ENCODE results near the gene TRIM59. TPM values are rescaled to one million over a fixed set of nuclear protein-coding genes. Genes with fewer than 3 reads are reported as not detected.
"Not testable (repeated sequence)": the region's sequence is repeated elsewhere in the genome, so short reads cannot be mapped to it uniquely, and the experiment has no call there.

The TRIM59 gene
- total and polyA plus RNA-seq, 4 donors: 1.1 to 12.5 (median 3.1) TPM

DNA sequence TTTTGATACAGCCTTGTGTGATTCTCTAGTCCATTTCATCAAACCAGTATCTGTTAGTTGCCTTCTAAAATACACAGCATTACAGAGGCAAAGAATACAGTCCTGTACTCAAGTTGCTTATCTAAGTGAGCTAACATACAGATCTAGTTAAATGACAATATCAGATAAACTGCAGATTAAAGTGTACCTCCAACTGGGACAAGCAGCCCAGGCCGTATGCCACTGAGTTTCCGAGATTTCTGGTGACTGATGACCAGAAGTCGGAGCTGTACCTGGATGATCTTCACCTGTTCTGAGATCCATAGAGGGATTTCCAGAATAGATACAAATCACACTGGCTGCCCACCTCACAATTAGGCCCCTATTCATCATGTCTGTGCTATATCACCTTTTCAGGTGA, 6.3 kb upstream of the TRIM59 start:
- Histone ChIP-seq H3K27ac (ENCODE audit: low read depth in 1 of 2, low read length in 1 of 2) (no peak overlapping the region), H3K36me3 (ENCODE audit: control insufficient read depth in 4 of 4, insufficient read depth in 4 of 4, low read length in 4 of 4) (no peaks in the 10 kb centered on the region), H3K9me3 (ENCODE audit: control insufficient read depth in 4 of 4, insufficient read depth in 3 of 4, low read length in 3 of 4) (peaks cover 0 to 2% (median under 1%) of the 10 kb centered on the region in 4 donors), H3K4me1 (ENCODE audit: control insufficient read depth in 5 of 5, insufficient read depth in 5 of 5, low read length in 5 of 5) (peaks cover 0 to 2% (median 0%) of the 10 kb centered on the region in 5 donors), H3K9ac (ENCODE audit: insufficient read depth in 1 of 2, low read length in 2 of 2) (no peak overlapping the region), H3K4me3 (no peak overlapping the region), H3K27me3 (ENCODE audit: control insufficient read depth in 3 of 3, insufficient read depth in 3 of 3, low read length in 2 of 3) (no peaks in the 10 kb centered on the region)
- DNase-seq: no peak
- WGBS, 2 donors: 90% methylated on average over 3 of the region's 3 CpGs
- ATAC-seq (ENCODE audit: insufficient read depth, low FRiP score): no peak
- TF ChIP-seq, protein P1, sequence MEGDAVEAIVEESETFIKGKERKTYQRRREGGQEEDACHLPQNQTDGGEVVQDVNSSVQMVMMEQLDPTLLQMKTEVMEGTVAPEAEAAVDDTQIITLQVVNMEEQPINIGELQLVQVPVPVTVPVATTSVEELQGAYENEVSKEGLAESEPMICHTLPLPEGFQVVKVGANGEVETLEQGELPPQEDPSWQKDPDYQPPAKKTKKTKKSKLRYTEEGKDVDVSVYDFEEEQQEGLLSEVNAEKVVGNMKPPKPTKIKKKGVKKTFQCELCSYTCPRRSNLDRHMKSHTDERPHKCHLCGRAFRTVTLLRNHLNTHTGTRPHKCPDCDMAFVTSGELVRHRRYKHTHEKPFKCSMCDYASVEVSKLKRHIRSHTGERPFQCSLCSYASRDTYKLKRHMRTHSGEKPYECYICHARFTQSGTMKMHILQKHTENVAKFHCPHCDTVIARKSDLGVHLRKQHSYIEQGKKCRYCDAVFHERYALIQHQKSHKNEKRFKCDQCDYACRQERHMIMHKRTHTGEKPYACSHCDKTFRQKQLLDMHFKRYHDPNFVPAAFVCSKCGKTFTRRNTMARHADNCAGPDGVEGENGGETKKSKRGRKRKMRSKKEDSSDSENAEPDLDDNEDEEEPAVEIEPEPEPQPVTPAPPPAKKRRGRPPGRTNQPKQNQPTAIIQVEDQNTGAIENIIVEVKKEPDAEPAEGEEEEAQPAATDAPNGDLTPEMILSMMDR (IDR thresholded peaks at IDR 0.05; ENCODE audit: control extremely low read depth, extremely low read depth): no peak

DNA sequence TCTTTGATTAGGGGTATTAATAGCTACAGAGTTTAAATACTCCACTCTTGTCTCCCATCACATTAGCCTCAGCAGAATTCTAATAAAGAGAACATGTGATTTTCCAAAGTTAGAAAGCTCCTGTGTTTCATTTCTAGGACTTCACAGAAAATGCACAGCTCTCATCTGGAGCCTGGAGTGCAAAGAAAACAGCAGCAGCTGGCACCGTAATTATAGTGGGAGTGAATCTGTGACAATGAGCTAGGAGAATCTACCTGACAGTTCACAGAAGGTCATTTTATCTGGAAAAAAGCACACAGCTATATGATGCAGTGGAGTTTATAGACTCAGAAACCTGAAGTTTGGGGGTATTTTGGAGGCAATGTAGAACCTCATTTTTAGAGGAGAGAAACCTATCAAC, 5.4 kb upstream of the TRIM59 start:
- TF ChIP-seq, protein P1 (IDR thresholded peaks at IDR 0.05; ENCODE audit: control extremely low read depth, extremely low read depth): no peak
- Histone ChIP-seq H3K27ac (ENCODE audit: low read depth in 1 of 2, low read length in 1 of 2) (no peak overlapping the region), H3K36me3 (ENCODE audit: control insufficient read depth in 4 of 4, insufficient read depth in 4 of 4, low read length in 4 of 4) (no peaks in the 10 kb centered on the region), H3K9me3 (ENCODE audit: control insufficient read depth in 4 of 4, insufficient read depth in 3 of 4, low read length in 3 of 4) (peaks cover 0 to 4% (median under 1%) of the 10 kb centered on the region in 4 donors), H3K27me3 (ENCODE audit: control insufficient read depth in 3 of 3, insufficient read depth in 3 of 3, low read length in 2 of 3) (no peaks in the 10 kb centered on the region), H3K4me3 (no peak overlapping the region), H3K9ac (ENCODE audit: insufficient read depth in 1 of 2, low read length in 2 of 2) (no peak overlapping the region), H3K4me1 (ENCODE audit: control insufficient read depth in 5 of 5, insufficient read depth in 5 of 5, low read length in 5 of 5) (peaks cover 0 to 5% (median 1%) of the 10 kb centered on the region in 5 donors)
- ATAC-seq (ENCODE audit: insufficient read depth, low FRiP score): no peak
- DNase-seq: no peak
- 68 to 83% methylated on average over 1 of the region's 1 CpG for whole genome bisulfite sequencing, 2 donors

DNA sequence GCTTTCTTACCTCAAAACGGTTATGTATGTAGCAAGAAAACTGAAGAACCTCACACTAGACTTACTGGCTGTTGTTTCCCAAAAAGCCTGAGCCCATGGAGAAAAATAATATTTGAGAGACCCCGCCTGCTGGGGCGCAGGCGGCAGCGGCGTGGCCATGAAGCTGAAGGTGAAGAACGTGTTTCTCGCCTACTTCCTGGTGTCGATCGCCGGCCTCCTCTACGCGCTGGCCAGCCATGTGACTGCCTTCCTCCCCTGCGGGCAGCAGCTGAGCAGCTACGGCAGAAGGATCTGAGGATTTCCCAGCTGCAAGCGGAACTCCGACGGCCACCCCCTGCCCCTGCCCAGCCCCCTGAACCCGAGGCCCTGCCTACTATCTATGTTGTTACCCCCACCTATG, 2.7 kb upstream of the TRIM59 start:
- DNase-seq; H3K27ac ChIP-seq (ENCODE audit: low read depth in 1 of 2, low read length in 1 of 2); H3K36me3 ChIP-seq (ENCODE audit: control insufficient read depth in 4 of 4, insufficient read depth in 4 of 4, low read length in 4 of 4); H3K4me3 ChIP-seq; H3K9me3 ChIP-seq (ENCODE audit: control insufficient read depth in 4 of 4, insufficient read depth in 3 of 4, low read length in 3 of 4); H3K27me3 ChIP-seq (ENCODE audit: control insufficient read depth in 3 of 3, insufficient read depth in 3 of 3, low read length in 2 of 3); H3K9ac ChIP-seq (ENCODE audit: insufficient read depth in 1 of 2, low read length in 2 of 2); ATAC-seq (ENCODE audit: insufficient read depth, low FRiP score): not testable (repeated sequence)
- peaks cover 0 to 12% (median 6%) of the 10 kb centered on the region in 5 donors for H3K4me1 ChIP-seq (ENCODE audit: control insufficient read depth in 5 of 5, insufficient read depth in 5 of 5, low read length in 5 of 5)
- 95% methylated on average over 15 to 19 of the region's 19 CpGs for WGBS, 2 donors

DNA sequence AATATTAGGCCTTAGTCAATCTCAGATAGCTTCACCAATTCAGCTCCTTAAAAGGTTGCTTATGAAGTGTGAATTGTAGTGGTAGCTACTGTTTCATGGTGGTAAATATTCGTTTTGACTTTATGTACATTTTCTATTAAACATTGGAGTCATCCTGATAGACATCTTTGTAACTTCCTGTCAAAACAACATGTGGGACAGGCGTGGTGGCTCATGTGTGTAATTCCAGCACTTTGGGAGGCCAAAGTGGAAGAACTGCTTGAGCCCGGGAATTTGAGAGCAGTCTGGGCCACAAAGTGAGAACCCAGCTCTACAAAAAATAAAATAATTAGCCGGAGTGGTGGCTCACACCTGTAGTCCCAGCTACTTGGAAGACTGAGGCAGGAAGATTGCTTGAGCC, 2.0 kb upstream of the TRIM59 start:
- WGBS, 2 donors: 83 to 84% methylated on average over 4 of the region's 4 CpGs
- Histone ChIP-seq H3K27me3 (ENCODE audit: control insufficient read depth in 3 of 3, insufficient read depth in 3 of 3, low read length in 2 of 3) (no peaks in the 10 kb centered on the region), H3K27ac (ENCODE audit: low read depth in 1 of 2, low read length in 1 of 2) (no peak overlapping the region), H3K9ac (ENCODE audit: insufficient read depth in 1 of 2, low read length in 2 of 2) (no peak overlapping the region), H3K4me3 (no peak overlapping the region), H3K9me3 (ENCODE audit: control insufficient read depth in 4 of 4, insufficient read depth in 3 of 4, low read length in 3 of 4) (peaks cover 0 to 9% (median 0%) of the 10 kb centered on the region in 4 donors), H3K36me3 (ENCODE audit: control insufficient read depth in 4 of 4, insufficient read depth in 4 of 4, low read length in 4 of 4) (no peaks in the 10 kb centered on the region), H3K4me1 (ENCODE audit: control insufficient read depth in 5 of 5, insufficient read depth in 5 of 5, low read length in 5 of 5) (peaks cover 0 to 13% (median 9%) of the 10 kb centered on the region in 5 donors)
- DNase-seq (no peak), ATAC-seq (ENCODE audit: insufficient read depth, low FRiP score) (no peak)
- TF ChIP-seq, protein P1 (IDR thresholded peaks at IDR 0.05; ENCODE audit: control extremely low read depth, extremely low read depth): no peak

Measured in lung (tissue), 12 donors.